Type B pancreatic cell (in vitro differentiated cells): Measurements from ENCODE around the gene AKR7A2. TPM values are rescaled to one million over a fixed set of nuclear protein-coding genes. Genes with fewer than 3 reads are reported as not detected.
A peak's percentile ranks its signal among the peaks of the same experiment; 100 is the strongest.

Source experiments
- DNase-seq: peaks from one replicate; pipeline ENCODE4 v3.0.0; 2021; ENCODE audit warnings: mixed read lengths; ENCODE audit not compliant: unreplicated experiment; ENCODE audit errors: extremely low spot score
- H3K27ac Mint-ChIP-seq: 2 replicates; pipeline ENCODE4 v1.8.0; 2021; ENCODE audit warnings: mild to moderate bottlenecking, mixed read lengths
- H3K27me3 Mint-ChIP-seq: 2 replicates; pipeline ENCODE4 v1.8.0; 2021; ENCODE audit warnings: mixed read lengths
- H3K36me3 Mint-ChIP-seq: 2 replicates; pipeline ENCODE4 v1.8.0; 2021; ENCODE audit warnings: mixed read lengths
- H3K4me1 Mint-ChIP-seq: one replicate; pipeline ENCODE4 v1.8.0; 2021; ENCODE audit warnings: mixed read lengths; ENCODE audit not compliant: unreplicated experiment
- H3K4me3 Mint-ChIP-seq: 2 replicates; pipeline ENCODE4 v1.8.0; 2021; ENCODE audit warnings: mild to moderate bottlenecking, mixed read lengths
- H3K9me3 Mint-ChIP-seq: 2 replicates; pipeline ENCODE4 v1.8.0; 2021; ENCODE audit warnings: mixed read lengths
- CTCF ChIP-seq: fragments of 200-600 bp; sonication (generic); conservative IDR thresholded peaks from 2 replicates; pipeline ENCODE4 v1.5.0; 2021; ENCODE audit warnings: antibody characterized with exemption, mild to moderate bottlenecking
- long read RNA-seq: library from polyadenylated mRNA; unstranded; transcript quantifications from one replicate; pipeline ENCODE4 v2.0.0, GENCODE V29; 2020
- total RNA-seq: library from RNA; stranded (reverse); gene quantifications from 2 replicates; pipeline ENCODE4 v1.2.1, GENCODE V29; 2021; ENCODE audit warnings: low replicate concordance

The AKR7A2 gene
- total RNA-seq = 57.2 and 75.2 TPM in 2 replicates
- long read RNA-seq, transcript AKR7A2-201 (7 exons, 1,362 nt) = major isoform, 79 of 86 reads
- long read RNA-seq, partial matches to known transcripts = 3 of 86 reads
- long read RNA-seq, other reads (novel, unspliced or antisense) = 3 of 86 reads

DNA sequence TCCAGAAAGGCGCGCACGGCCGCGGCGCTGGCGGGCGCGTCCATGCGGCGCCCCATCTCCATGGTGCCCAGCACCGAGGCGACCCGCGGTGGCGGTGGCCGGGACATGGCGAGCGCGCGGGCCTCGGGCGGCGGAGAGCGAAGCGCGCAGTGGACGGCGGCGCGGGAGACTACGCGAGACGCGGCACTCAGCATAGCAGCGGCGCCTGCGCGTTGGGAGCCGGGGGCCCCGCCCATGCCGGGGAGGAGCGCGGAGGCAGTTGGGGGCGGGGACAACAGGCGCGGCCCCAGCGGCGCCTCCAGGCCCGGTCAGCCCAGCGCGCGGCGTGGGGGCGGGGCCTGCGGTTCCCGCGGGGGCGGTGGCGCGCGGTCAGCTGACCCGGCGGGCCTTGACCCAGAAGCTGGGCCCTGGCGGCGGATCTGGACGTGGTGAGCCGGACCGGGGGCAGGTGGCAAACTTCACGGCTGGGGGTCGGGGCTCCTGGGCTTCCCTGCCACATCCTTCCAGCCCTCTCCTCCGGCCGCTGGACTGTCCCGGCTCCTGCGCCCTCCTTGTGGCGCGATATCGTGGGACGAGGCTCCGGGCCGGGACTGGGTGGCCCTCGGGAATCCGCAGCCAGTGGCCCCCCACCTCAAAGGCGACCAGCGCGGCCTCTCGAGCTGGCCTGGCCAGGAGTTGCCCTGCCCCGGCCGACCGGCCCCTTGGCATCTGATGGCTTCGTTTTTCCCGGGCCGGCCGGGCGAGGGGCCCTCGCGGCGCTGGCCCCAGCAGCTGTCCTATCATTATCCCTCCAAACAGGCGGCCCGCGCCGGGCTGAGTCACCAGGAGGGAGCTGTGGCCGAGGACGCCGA is at the start of gene AKR7A2, which contains the start of gene SLC66A1:
Gene AKR7A2, minus strand, starts transcription at position 214 of the 851 bp plus-strand sequence. Its CDS starts 20 bp downstream, at position 194.
Gene SLC66A1, plus strand, starts transcription at position 396 of the 851 bp plus-strand sequence. CDS start 5,352 bp downstream, outside the sequence.
- Mint-ChIP-seq H3K4me3 (peak within 1 kb of the TSS; percentile 94), H3K9me3 (no peaks in the 10 kb centered on the region), H3K4me1 (peaks cover 20% of the 10 kb centered on the region), H3K36me3 (peaks cover 13% of the 10 kb centered on the region), H3K27ac (peak within 1 kb of the TSS; percentile 76), H3K27me3 (no peaks in the 10 kb centered on the region)
- peak; percentile 28 for TF ChIP-seq CTCF
- peak; percentile 95 for DNase-seq

- H3K36me3 Mint-ChIP-seq = peaks cover 3% of the 10 kb centered on the region
- peaks cover 20% of the 10 kb centered on the region for H3K4me1 Mint-ChIP-seq
- no peak for DNase-seq
- H3K9me3 Mint-ChIP-seq = no peaks in the 10 kb centered on the region
- H3K27ac Mint-ChIP-seq = peak overlapping the region; percentile 48
- no peak for TF ChIP-seq CTCF
- H3K4me3 Mint-ChIP-seq = peak overlapping the region; percentile 42
- no peaks in the 10 kb centered on the region for H3K27me3 Mint-ChIP-seq
Measured at GRCh38 chr1:19360843-19361610, 49.1 kb upstream of the AKR7A2 start.

GRCh38 chr1:19360432-19360831 is 48.5 kb upstream of the AKR7A2 start:
- H3K27ac Mint-ChIP-seq = no peak overlapping the region
- no peak for DNase-seq
- H3K4me1 Mint-ChIP-seq = peaks cover 16% of the 10 kb centered on the region
- H3K9me3 Mint-ChIP-seq = no peaks in the 10 kb centered on the region
- H3K4me3 Mint-ChIP-seq = no peak overlapping the region
- no peak for TF ChIP-seq CTCF
- no peaks in the 10 kb centered on the region for H3K27me3 Mint-ChIP-seq
- peaks cover 4% of the 10 kb centered on the region for H3K36me3 Mint-ChIP-seq

DNA sequence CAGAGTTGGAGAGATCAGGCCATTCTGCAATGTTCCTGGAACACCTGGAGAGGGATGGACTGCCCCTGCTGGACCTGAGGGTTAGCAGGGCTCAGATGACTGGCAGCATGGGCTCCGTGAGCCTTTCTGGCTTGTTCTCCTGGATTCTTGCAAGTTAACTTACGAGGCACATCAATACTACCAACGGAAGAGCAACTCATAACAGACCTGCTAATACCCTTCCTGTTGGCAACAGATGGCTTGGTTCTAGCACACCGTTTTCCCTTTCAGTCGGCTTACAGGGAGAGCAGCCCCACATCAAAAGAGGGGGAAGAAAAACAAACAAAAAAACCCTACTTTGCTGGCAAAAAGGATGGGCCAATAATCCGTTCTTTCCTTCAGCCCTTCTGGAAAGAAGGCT is 48.1 kb upstream of the AKR7A2 start:
- H3K9me3 Mint-ChIP-seq = no peaks in the 10 kb centered on the region
- no peak for TF ChIP-seq CTCF

DNA sequence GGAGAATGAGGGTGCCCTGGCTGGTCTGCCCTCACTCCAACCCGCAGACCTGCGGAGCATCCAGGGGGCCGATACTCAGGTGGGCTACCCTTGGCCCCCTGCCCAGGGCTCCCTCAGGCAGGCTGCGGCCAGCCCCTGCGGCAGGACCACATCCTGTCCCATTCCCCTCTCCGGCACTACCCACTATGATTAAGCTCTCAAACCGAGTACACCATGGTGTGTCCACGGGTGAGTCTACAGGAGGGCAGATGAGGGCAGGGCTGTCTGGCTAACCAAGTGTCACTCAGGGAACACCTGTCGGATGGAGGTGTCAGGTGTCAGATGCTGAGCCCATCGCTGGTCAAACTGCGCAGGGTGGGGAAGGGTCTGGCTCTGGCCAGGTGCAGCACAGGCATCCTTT is 47.4 kb upstream of the AKR7A2 start:
- no peaks in the 10 kb centered on the region for H3K9me3 Mint-ChIP-seq
- H3K4me3 Mint-ChIP-seq = no peak overlapping the region
- peaks cover 4% of the 10 kb centered on the region for H3K36me3 Mint-ChIP-seq
- no peak overlapping the region for H3K27ac Mint-ChIP-seq
- no peak for TF ChIP-seq CTCF
- DNase-seq = no peak
- H3K27me3 Mint-ChIP-seq = no peaks in the 10 kb centered on the region
- peaks cover 15% of the 10 kb centered on the region for H3K4me1 Mint-ChIP-seq

More for the DNA sequence above, 48.1 kb upstream of the AKR7A2 start:
- Mint-ChIP-seq H3K4me3 (no peak overlapping the region), H3K27me3 (no peaks in the 10 kb centered on the region), H3K4me1 (peaks cover 16% of the 10 kb centered on the region), H3K27ac (no peak overlapping the region), H3K36me3 (peaks cover 4% of the 10 kb centered on the region)
- no peak for DNase-seq
